HG03439 (cell line): ENCODE results near the gene CYP26C1.
"Not testable (repeated sequence)": the region's sequence is repeated elsewhere in the genome, so short reads cannot be mapped to it uniquely, and the experiment has no call there.

Source experiments
- ATAC-seq: cut with Tn5 transposase; IDR thresholded peaks from one replicate; pipeline ENCODE4 v1.9.1; 2021; ENCODE audit warnings: mild to moderate bottlenecking, moderate library complexity; ENCODE audit not compliant: unreplicated experiment

The CYP26C1 gene

GRCh38 chr10:93076871-93077270 lies 16.3 kb downstream of the CYP26C1 start:
- no peak for ATAC-seq

GRCh38 chr10:93077860-93078337 lies 17.3 kb downstream of the CYP26C1 start:
- no peak for ATAC-seq

DNA sequence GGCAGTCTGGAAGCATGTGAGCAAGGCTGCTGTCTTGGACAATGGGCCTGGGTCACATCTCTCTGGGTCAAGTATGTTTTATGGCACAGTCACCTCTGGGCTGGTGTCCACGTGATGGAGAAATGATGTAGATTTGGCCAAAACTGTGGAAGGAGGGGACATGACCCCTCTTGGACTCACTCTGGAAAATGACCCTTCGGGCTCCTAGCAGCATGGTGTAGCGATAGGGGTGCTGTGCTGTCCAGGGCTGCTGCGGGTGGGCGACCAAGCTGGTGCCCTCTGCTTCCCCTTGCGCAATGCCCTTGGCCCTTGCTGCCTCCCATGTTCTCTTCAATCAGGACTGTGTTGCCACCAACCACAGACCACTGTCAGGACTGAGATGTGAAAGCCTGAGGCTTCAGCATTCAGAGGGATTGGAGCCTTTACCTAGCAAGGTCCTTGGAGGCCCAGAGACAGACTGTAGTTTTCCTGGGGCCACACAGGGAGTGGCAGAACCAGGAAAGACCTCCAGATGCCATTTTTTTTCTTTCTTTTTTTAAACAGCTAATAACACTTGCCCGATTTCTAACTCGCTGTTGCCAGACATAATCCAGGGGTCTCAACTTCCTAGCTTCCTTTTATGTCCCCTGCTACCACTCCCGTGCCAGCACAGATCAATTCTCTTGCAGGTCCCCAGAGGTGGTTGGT lies 19.2 kb downstream of the CYP26C1 start:
- ATAC-seq, result no peak

DNA sequence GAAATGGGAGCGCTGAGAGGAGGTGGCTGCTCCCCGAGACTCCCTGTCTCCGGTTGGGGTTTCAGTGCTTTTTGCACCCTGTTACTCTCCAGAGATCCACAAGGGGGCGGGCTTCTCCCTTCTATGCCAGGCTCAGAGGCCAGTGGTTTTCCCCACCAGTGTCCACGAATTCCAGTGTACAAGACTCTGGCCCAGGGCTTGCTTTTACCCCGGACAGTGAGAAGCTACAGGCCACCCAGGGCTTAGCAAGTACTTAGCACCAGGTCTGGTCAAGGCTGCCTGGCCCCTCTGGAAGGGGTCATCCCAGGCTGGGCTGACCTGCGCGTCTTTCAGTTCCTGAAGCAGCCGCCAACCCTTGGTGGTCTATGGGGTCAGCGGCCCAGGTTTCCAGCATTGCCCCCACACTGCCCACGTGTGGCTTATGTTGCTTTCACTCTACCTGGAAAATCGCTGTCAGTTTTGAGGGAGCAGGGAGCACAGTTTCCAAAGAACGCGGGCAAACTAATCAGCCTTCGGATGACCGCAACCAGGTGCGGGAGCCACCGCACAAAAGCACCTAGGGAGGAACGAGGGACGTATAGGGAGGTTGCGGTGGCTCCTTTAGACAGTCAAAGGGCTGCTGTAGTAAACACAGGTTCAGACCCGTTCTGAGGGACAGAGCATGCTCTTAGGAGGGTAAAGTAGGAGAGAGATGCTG lies 19.9 kb downstream of the CYP26C1 start:
- no peak for ATAC-seq

DNA sequence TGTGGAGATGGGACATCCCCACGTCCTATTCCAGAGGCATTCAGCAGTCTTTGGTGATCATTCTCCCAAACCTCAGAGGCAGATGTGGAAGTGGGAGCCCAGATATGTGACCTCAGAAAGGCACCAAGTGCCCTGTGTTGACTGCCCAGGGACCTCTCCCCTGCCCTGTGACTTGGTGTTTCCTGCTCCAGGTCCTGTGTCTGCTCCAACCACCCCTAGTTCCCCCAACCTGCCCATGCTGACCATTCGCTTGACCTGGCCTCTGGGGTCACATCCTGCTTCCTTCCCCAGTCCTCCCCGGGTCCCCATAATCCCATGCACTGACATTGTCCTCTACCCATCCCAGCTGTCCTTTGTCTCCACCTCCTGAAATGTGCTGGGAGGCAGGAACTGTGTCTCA lies 20.7 kb downstream of the CYP26C1 start:
- no peak for ATAC-seq

DNA sequence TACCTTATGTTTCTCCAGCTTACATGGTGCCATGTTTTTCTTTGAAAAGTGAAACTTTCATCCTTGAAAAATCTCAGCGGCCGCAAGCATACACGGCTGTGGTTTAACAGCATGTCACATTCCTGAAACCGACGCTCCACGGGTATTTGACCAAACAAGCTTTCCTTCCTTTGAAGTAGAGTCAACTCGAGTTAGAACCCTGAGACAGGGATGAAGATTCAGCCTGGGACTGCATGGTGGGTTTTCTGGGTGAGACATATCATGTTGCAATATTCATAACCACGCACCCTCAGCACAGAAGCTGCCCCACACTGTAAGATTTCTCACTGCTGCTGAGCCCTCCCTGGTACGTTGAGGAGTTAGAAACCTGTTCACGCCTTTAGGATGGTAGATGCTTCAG lies 21.2 kb downstream of the CYP26C1 start:
- no peak for ATAC-seq

DNA sequence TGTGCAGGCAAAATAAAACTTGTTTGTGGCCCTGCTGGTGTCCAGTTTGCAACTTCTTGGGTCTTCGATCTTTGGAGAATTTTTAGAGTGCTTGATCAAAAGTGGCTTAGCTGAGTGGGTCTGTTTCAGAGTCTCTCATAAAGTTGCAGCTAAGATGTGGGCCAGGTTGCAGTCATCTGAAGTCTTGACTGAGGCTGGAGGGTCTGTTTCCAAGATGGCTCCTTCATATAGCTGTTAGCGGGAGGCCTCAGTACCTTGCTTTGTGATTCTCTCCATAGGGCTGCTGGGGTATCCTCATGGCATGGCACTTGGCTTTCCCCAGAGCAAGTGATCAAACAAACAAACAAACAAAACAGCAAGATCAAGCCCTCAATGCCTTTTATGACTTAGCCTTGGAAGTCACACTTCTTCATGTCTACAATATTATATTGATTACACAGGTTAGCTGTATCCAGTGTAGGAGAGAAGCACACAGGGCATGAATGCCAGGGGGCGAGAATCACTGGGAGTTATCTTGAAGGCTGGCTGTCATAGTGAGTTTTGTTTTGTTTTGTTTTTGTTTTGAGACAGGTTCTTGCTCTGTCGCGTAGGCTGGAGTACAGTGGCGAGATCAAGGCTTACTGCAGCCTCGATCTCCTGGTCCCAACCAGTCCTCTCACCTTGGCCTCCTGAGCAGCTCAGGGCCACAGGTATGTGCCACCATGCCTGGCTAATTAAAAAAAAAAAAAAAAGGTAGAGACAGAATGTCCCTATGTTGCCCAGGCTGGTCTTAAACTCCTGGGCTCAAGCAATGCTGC lies 23.3 kb downstream of the CYP26C1 start:
- no peak for ATAC-seq

DNA sequence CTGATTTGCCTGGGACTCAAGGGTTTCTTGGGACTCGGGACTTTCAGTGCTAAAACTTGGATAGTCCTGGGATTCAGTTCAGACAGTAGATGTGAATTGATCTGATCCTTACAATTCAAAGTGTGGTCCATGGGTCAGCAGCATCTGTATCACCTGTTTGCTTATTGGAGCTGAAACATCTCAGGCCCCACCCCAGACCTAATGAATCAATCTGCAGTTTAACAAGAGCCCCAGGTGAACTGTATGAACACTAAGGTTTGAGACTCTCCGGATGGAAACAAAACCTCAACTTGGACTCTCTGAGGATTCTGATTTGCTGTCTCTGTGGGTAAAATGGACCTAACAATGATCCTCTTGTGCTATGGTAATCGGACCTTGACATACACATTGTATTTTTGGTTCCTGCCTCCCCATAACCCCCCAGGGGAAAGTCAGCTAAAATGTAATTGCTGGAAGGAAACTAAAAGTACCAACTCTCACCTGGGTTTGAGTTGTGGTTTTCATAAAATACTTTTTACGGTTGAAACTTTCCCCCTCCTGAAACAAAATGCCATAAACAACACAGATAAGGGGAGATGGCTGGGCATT lies 24.8 kb downstream of the CYP26C1 start:
- no peak for ATAC-seq

GRCh38 chr10:93086289-93086688 lies 25.7 kb downstream of the CYP26C1 start:
- ATAC-seq, result no peak

- no peak for ATAC-seq
Observed at GRCh38 chr10:93087846-93088245, 27.2 kb downstream of the CYP26C1 start.

- no peak for ATAC-seq
Observed at GRCh38 chr10:93088466-93088865, 27.9 kb downstream of the CYP26C1 start.

DNA sequence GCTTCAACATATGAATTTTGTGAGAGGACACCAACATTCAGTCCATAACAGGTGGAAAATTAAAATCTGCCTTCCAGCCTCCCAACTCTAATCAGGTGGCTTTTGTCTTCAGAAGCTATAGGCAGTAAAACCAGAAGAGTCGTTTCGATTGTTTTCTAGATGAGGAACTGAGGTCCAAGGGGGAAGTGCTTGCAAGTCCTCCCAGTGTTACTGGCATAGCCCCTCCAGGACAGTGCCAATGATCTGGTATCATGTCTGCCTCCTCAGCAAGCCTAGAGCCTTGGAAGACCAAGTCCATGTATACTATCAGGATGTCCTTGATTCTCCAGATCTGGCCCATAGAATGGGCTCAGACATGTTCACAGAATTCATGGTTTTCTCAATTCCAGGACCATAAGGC lies 30.0 kb downstream of the CYP26C1 start:
- no peak for ATAC-seq

DNA sequence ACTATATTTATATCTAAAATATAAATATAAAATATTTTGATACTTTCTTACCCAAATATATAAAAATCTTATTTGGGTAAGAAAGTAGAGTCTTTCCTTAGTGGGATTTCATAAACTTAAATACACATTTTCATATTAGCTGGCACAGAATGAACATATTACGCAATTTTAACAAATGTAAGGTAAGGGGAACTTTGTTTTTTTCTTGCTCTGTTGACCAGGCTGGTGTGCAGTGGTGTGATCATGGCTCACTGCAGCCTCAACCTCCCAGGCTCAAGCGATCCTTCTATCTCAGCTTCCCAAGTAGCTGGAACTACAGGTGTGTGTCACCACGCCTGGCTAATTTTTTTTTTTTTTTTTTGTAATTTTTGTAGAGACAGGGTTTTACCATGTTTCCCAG lies 31.4 kb downstream of the CYP26C1 start:
- no peak for ATAC-seq

DNA sequence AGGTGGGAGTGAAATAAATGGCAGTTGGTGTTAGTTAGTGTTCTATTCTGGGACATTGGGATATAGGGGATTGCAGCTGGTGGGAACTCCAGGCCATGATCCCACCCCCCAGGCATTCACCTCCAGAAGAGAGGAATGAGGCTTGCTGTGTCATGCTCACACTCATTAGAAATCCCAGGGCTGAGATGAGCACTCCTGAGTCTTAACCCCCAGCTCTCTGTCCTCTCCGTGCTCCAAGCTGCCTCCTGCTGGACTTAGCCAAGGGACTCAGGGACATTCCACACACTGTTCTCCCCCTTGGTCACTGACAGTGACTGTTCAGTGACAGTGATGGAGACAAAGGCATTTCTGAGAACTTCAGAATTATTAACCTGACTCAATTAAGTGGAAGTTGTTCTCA lies 34.6 kb downstream of the CYP26C1 start:
- ATAC-seq, result no peak

DNA sequence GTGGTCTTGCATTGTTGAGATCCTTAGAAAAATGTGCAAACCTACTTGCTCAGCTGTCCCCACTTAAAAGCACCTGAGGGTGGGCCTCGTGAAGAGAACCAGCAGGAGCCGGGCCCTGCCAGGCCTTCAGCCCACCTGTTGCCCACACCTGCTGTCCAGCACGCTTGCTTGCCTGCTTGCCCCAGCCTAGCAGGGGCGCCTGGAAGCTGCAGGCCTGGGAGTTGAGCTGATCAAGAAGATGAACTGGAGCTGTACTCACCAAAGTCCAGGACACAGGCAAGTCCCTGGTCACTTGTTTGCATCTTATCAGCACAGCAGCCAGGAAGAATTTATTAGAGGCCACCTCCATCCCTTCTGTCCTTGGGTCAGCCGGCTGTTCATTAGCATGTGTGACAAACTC lies 36.3 kb downstream of the CYP26C1 start:
- ATAC-seq, result no peak

DNA sequence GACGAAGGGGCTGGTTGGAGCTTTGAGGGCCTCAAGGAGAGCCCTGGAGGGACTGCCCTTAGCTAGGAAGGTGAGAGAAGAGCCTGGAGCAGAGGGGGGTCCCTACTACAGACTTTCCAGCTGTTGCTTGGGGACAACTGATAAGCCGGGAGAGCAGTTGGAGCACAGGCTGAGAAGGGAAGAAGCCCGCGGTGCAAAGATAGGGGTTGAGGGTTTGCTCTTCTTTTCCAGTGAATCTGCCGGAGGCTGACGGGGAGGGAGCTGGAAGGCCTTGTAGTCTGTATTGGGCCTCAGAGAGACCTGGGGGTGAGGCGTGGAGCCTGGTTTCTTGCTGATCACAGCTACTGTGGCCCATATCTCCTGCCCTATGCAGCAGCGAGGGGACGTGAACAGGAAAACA lies 36.8 kb downstream of the CYP26C1 start:
- no peak for ATAC-seq

- ATAC-seq, result no peak
Observed at GRCh38 chr10:93098816-93099215, 38.2 kb downstream of the CYP26C1 start.

DNA sequence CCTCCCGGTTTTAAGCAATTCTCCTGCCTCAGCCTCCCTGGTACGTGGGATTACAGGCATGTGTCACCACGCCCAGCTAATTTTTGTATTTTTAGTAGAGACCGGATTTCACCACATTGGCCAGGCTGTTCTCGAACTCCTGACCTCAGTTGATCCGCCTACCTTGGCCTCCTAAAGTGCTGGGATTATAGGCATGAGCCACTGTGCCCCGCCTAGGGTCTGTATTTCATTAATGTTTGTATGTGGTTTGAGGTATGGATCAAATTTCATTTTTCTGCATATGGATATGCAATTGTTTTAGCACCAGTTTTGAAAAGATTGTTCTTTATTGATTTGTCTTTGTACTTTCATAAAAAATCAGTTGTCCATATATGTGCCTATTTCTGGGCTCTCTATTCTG lies 39.1 kb downstream of the CYP26C1 start:
- ATAC-seq, result no peak

- not testable (repeated sequence) for ATAC-seq
Observed at GRCh38 chr10:93101148-93101547, 40.5 kb downstream of the CYP26C1 start.

DNA sequence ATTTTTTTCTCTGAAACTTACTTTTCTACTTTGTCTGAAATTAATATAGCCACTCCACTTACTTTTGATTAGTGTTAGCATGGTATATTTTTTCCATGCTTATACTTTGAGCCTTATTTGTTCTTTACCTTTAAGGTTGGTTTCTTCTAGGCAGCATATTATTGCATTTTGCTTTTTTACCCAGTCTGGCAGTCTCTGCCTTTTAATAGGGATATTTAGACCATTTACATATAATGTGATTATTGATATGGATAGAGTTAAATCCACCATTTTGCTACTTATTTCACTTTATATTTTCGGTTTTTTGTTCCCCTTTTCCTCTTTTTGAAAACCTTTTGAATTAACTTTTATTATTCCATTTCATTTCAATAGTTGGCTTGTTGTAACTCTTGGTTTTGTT lies 43.4 kb downstream of the CYP26C1 start:
- ATAC-seq, result no peak

DNA sequence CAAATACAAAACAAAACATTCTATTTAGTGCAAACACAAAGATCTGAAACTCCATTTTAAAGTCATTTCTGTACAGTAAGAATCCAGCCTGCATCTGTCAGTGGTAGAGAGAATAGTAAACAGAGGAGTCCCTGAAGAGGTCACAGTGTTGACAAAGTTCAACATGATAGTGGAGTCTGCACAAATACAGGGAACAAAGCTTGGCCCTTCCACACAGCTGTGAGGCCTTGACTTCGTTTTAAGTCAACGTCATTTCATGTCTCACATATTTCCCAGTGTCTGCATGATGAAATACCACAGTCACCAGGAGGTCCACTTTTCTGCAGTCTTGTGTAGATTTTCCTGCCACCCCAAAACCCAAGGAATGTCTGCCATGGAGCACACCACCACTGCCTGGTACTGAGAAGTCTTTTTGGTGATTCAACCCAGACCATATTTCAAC lies 46.1 kb downstream of the CYP26C1 start:
- ATAC-seq, result no peak
